ENCODE results near the gene DONSON. TPM values are rescaled to one million over a fixed set of nuclear protein-coding genes. Genes with fewer than 3 reads are reported as not detected.
A peak's percentile ranks its signal among the peaks of the same experiment; 100 is the strongest.

Gene DONSON
- total and polyA plus RNA-seq, 9 of the 15 experiments (the other 6 are each of a cell fraction or from before 2014, with no cell fraction given), result 26.7 to 124 (median 62.6) TPM

GRCh38 chr21:33562389-33562788 is 26.1 kb downstream of the DONSON start (continued):
- TF ChIP-seq ATF4 (CRISPR knock-in tag; IDR thresholded peaks at IDR 0.05) (no peak), ZBTB7A (IDR thresholded peaks at IDR 0.05; ENCODE audit: borderline replicate concordance, control insufficient read depth, low read depth, low read length) (no peak), MXI1 (IDR thresholded peaks at IDR 0.05; ENCODE audit: low read depth, low read length) (no peak), ZNF146 (CRISPR knock-in tag; IDR thresholded peaks at IDR 0.05; ENCODE audit: unreplicated experiment) (no peak), TGIF2 (CRISPR knock-in tag; IDR thresholded peaks at IDR 0.05) (no peak), ZBED1 (IDR thresholded peaks at IDR 0.05) (no peak), ZBTB40 (IDR thresholded peaks at IDR 0.05) (no peak), ZBTB40 (CRISPR knock-in tag; IDR thresholded peaks at IDR 0.05) (no peak), SUPT5H (IDR thresholded peaks at IDR 0.05) (peak; percentile 28; the same call in 1 of the 2 replicates), GTF2A2 (tag; IDR thresholded peaks at IDR 0.05) (no peak)
